NCI-H69 (cell line): ENCODE results near the gene LTB4R.

ENCODE experiments used
- DNase-seq: peaks from one replicate; lab custom pipeline; 2025; lab: John Stamatoyannopoulos, UW

LTB4R gene

GRCh38 chr14:24323341-24323740, 12.0 kb downstream of the LTB4R start:
- no peak for DNase-seq

DNA sequence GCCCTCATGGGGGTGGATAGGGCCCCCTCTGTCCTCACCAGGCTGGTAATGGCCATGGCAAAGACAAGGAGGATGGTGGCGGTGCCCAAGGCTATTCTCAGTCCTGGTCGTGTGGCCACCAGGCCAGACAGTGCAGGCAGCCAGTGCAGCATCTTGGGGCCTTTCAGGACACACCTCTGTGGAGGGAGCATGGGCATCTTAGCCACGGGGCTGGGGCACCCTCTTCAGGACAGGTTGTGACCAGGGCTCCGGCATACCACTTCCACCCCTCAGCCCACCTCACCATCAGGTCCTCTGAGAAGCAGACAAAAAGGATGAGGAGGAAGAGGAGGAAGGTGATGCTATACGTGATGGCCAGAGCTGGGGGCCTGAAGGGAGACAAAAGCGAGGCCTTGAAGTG, 12.7 kb downstream of the LTB4R start:
- DNase-seq = no peak

GRCh38 chr14:24325041-24325530, 13.8 kb downstream of the LTB4R start:
- no peak for DNase-seq

- no peak for DNase-seq
These were observed 14.7 kb downstream of the LTB4R start for GRCh38 chr14:24325963-24326362.

DNA sequence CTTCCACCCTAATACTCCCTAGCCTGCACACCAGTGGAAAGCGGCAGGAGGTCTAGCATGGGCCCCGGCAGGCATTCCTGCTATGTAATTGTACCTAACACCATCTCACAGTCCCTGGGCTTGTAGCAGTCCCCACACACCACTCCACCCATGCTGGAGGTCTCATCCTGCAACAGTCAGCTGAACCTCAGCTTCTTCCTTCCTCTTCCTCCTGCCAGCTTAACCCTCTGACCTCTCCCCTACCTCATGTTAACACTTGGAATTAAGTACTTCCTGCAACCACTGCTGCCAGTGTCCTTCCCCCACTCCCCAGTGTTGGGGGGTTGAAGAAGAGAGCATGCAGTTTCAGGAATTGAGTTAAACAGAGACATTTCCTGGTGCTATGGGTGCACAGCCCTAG, 16.0 kb downstream of the LTB4R start:
- DNase-seq = no peak

DNA sequence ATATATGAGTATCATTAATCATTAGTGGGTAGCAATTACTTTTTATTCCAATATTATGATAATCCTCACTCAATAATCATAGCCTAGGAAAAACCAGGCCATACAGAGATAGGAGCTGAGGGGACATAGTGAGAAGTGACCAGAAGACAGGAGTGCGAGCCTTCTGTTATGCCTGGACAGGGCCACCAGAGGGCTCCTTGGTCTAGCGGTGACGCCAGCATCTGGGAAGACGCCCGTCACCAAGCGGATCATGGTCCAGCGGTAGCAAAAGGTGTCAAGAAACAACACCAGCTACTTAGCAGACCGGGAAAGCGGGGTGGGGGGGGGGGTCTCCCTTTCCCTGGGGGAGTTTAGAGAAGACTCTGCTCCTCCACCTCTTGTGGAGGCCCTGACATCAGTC, 16.6 kb downstream of the LTB4R start:
- DNase-seq = peak; percentile 42

DNA sequence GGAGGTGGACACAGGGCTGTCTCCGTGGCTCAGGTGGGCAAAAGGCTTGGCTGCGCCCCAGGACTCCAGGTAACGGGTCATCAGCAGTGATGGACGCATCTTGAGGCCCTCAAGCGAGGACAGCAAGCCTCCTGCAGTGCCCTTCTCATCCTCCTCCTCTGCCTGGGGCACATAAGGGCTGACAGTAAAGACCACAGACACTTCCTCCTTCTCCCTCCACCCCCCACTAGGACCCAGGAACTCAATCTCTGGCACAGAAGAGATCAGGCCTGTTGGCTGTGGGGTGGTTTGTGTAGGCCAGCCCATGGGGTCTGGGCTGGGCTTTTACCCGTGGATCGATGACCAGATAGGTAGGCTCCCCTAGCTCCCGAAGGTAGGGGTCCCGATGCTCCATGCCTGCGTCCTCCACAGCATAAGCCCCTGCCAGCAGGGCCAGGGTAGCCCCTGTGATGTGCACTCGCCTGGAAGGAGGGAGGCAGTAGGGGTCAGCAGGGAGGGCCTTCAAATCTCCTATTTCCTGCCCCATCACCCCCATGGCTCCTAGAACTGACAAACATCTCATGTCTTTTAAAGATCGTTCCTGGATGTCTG, 17.9 kb downstream of the LTB4R start:
- DNase-seq = no peak

DNA sequence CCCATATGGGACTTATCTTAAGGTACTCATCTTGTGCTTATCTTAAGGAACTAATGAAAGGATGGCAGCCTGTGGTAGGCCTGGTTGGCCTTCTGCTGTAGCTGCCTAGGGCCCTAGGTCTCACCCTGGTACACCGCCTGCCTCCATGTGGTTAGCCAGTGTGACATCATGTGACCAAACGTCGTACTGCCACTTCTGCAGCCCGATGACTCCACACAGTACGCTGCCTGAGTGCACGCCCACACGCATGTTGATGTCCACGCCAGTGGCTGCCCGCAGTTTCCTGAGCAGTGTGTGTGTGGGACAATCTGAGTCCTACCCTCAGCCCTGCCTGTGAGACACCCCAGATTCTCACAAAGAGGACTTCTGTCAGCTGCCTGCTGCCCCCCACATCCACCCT, 18.4 kb downstream of the LTB4R start:
- no peak for DNase-seq

GRCh38 chr14:24330973-24331674, 19.8 kb downstream of the LTB4R start:
- no peak for DNase-seq

DNA sequence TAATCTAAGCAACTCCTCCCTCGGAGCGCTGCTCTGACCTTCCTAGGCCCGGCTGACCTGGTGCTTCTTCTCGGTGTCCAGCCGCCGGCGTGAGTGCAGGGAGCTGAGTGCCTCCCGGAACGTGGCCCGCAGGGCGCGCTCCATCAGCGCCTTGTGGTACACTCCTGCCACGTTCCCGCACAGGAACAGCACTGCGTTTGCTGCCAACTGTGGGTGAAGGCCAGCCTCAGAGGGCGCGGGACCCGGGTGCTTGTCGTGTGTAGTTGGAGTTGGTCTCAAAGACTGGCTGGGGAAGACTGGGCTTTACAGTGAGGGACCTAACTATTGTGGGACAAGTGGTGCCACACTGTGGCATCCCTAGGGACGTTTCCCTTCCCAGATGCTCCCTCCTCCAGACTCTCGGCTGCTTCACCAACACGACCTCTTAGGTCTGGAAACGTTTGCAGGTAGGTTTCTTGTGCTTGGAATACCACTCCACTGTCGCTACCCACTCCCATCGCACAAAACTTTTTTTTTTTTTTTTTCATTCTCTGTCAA, 20.5 kb downstream of the LTB4R start:
- DNase-seq = no peak

DNA sequence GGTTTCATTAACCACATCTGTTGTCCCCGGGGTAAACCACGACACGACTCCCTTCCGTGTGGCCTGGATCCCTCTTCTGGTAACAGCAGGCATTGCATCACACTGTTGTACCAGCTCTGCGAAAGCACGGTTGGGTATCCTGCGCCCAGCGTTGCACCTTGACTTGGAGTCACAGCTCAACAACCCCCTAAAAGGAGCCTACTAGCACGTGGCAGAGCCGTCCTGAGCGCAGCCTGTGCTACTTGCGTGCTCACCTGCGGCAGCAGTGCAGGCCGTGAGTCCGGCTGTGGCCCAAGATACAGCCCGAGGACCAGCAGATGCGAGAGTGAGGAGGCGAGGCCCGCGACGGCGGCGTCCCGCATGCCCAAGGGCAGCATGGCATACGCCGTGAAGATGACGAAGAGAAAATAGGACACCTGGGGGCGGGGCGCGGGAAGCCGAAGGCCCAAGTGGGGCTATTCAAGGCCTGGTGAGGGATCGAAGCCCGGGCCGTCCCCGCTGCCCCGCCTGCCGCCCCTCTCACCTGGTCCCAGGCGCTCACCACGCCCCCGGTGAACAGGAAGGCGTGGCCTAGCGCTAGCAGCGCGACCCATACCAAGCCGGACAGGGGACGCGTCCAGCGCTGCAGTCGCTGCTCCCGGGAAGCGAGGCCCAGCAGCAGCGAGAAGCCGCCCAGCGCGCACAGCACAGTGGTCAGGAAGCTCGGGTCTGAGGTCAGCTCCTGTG, 21.1 kb downstream of the LTB4R start:
- peak; percentile 89 for DNase-seq

DNA sequence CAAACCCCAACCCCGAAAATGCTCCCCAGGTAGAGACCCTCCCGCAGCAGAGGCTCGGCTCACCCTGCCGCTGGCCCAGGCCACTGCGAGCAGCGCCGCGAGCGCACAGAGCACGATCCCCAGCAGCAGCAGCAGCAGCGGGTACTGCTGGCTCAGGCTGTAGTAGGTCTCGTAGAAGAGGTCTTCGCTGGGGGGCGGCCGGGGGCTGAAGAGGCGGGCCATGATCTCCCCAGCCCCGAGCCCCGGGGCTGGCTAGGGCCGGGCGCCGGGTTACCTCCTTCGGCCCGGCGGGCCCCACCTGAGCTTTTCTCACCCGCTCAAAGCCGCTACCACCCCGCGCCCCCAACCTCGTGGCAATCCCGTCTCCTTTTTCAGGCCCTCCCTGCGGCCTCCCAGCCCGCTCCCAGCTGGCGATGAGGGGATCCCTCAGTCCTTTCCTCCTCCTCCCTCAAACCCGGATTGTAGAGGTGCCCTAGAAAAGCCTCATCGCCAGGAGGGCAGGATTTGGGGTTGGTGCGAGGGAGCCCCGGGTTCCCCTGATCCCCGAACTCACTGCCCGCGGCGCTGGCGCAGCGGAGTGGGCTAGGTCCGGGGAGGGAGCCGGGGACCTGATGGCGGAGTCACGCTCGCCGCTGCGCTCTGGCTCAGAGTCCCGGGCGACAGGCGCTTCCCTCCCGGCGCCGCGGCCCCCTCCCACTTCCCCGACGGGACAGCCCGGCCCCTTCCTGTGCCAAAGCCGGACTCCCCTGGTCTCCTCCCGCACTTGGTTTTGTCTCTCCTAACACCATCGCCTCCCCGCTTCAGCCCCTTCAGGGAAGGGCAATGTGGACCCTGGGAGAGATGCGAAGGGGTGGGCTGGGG, 23.4 kb downstream of the LTB4R start, which contains the start of gene ADCY4:
ADCY4 (minus strand) TSS at position 641 of the 861 bp plus-strand sequence; CDS start at position 222, 419 bp downstream.
- peak; percentile 31 for DNase-seq

DNA sequence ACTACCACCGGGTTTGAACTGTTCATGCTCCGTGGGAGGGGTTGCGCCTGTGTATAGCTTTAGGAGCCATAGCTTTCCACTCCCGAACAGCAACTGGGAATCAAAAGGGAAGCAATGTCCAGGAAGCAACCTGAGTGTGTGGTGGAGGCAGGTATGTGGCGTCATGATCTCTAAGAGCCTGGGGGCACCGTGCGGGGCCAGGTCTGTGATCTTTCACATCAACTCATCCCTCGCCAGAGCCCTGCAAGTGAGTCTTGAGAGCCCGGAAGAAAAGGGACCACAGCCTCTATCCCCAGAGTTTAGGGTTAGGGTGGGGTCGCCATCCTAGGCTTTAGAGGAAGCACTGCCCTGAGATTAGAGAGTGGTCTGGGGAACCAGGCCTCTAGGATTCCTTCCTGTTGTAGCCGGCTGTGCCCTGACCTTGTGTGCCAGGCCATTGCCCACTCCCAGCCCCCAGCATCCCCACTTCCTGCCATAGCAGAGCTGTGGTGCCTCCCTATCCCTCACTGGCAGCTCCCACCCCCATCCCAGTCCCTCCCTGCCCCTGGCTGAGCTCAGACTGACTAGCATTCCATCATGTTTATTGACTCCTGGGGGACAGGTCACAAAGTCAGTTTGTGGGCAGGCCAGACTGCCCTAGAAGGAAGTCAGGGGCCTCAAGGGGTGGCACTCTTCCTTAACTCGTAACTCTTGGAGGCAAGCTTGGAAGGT, 24.3 kb downstream of the LTB4R start:
- no peak for DNase-seq

GRCh38 chr14:24337144-24337823, 26.0 kb downstream of the LTB4R start:
- no peak for DNase-seq

GRCh38 chr14:24337824-24338175, 26.5 kb downstream of the LTB4R start:
- no peak for DNase-seq

DNA sequence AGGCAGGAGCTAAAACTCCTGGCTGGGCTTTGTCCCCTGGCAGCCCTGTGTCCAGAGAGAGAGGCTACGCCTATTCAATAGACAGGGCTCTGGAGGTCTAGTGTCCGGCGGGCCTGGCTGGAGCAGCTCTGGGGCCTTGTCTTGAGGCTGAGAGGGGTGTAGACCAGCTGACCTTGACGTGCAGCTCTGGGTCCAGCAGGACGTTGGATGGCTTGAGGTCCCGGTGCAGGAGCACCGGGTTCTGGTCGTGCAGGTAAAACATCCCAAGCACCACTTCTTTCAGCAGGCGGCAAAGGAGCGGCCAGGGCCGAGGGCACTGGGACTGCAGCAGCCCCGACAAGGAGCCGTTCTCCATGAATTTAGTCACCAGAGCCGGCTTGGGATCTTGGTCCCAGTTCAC, 27.5 kb downstream of the LTB4R start:
- no peak for DNase-seq

DNA sequence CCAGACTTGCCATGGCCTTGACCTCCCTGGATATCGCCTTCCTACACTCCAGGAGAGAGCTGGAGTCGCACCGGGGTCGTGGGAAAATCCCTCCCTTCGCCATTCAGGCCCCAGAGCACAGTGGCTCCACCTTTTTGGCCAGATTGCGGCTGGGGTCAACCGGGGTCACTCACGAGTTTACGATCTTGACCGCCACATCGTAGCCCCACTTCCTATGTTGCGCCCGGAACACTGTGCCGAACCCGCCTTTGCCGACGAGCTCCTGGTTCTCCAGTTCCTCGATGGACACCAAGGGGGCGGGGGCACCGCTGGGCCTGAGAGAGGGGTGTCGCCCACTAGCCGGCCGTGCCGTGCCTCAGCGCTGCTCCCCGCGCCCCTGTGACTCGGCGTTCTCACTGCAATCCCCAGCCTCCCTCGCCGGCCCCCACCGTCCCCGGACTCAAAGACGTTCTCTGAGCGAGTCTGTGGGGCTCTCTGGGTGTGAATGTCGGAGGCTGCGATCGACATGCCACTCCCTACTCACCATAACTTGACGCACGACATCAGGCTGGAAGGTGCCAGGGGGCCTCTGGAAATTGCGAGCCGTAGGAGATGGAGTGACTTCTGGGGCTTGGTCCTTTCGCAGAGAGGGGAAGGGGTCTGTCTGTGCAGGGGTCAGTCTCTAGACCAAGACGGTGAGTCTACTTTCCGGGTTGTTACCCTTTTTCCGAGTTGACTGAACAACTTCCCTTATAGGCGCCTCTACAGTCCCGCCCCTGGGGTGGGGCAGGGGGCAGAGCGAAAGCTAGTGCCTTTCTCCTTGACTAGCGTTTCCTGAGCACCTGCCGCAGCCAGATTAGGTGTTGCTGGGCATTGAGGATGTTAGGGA, 28.2 kb downstream of the LTB4R start, which contains the start of gene RIPK3:
RIPK3 (minus strand) TSS at position 708 of the 868 bp plus-strand sequence; CDS start at position 543, 165 bp downstream.
- DNase-seq = no peak

DNA sequence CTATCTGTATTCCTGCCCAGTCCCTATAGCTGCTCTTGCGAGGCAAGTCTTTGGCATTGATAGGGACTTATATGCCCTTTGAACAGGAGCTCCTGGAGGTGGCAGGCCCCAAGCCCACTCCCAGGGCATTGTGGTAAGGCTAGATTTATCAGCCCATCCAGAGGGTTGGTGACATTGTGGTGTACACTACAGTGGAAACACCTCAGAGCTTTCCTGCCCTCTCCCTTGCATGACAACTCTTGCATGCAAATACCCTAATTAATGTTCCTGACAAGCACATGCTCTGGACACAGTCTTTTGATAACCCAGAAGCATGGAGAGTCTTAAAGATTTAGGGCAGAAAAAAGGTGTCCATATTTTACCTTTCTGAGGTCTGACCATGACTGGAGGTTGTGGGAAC, 29.3 kb downstream of the LTB4R start:
- no peak for DNase-seq

DNA sequence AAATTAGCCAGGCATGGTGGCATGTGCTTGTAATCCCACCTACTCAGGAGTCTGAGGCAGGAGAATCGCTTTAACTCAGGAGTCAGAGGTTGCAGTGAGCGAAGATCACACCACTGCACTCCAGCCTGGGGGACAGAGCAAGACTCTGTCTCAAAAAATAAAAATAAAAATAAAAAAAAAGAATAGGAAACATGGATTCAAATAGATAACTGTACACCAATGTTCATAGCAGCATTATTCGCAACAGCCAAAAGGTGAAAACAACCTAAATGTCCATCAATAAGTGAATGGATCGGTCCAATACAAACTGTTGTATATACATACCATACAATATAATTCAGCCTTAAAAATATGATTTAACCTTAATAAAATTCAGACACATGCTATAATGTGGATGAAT, 31.6 kb downstream of the LTB4R start:
- no peak for DNase-seq
